ENCODE results near the gene ZNF394. TPM values are rescaled to one million over a fixed set of nuclear protein-coding genes. Genes with fewer than 3 reads are reported as not detected.

ZNF394 gene
- polyA plus RNA-seq, 1 of the 3 experiments (the other 2 are of a cell fraction) = 19.8 TPM

DNA sequence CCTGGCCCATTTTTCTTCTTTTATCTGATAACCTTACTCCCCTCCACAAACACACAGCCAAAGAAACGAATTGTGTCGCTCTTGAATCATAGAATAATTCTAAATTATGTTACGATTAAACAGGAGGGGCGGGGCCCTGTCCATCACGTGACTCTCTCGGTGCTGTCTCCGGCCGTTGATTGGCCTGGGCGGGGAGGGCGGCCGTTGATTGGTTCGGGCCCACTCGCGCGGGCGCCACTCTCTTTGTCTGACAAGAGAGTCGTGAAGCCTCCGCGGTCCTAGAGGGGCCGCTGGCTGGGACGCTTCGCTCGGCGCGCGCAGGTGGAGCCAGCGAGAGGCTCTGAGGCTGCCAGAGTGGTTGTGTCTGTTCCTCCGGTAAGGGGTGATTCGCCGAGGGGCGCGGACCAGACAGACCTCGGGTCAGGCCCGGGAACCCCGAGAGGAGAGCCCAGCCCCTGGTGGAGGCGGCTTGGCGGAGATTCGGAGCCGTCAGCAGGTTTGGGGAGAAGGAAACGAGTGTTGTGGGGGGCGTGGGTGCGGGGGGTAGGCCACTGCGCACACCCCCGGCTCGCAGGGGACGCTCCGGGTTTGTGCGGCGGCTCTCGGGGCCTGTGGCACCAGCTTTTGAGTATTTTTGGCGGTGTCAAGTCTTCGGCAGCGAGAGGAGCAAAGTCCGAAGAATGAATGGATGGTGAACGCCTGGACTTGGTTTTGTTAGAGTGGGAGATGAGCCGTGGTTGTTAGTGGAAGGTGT lies 27.3 kb downstream of the ZNF394 start, which contains the start of gene ZNF789 (continued):
- TF ChIP-seq EP300 (IDR thresholded peaks at IDR 0.05; ENCODE audit: borderline replicate concordance in 1 of 2, low read depth in 1 of 2, low read length in 1 of 2) (0 out of 4 replicates have a peak, but pooled peaks of 1 of the 2 experiments have one; percentile 10), RAD21 (IDR thresholded peaks at IDR 0.05; ENCODE audit: low read length) (no peak), FOXJ3 (CRISPR knock-in tag; IDR thresholded peaks at IDR 0.05) (no peak), SMC3 (IDR thresholded peaks at IDR 0.05; ENCODE audit: low read depth, low read length) (no peak), YY1 (IDR thresholded peaks at IDR 0.05; ENCODE audit: low read depth) (no peak; the same call in 1 of the 2 replicates), RXRA (IDR thresholded peaks at IDR 0.05; ENCODE audit: borderline replicate concordance, low read depth) (no peak), NFIC (IDR thresholded peaks at IDR 0.05; ENCODE audit: borderline replicate concordance) (peak; percentile 4; the same call in 1 of the 2 replicates), JUND (IDR thresholded peaks at IDR 0.05) (no peak)
- TF ChIP-seq, protein P1, sequence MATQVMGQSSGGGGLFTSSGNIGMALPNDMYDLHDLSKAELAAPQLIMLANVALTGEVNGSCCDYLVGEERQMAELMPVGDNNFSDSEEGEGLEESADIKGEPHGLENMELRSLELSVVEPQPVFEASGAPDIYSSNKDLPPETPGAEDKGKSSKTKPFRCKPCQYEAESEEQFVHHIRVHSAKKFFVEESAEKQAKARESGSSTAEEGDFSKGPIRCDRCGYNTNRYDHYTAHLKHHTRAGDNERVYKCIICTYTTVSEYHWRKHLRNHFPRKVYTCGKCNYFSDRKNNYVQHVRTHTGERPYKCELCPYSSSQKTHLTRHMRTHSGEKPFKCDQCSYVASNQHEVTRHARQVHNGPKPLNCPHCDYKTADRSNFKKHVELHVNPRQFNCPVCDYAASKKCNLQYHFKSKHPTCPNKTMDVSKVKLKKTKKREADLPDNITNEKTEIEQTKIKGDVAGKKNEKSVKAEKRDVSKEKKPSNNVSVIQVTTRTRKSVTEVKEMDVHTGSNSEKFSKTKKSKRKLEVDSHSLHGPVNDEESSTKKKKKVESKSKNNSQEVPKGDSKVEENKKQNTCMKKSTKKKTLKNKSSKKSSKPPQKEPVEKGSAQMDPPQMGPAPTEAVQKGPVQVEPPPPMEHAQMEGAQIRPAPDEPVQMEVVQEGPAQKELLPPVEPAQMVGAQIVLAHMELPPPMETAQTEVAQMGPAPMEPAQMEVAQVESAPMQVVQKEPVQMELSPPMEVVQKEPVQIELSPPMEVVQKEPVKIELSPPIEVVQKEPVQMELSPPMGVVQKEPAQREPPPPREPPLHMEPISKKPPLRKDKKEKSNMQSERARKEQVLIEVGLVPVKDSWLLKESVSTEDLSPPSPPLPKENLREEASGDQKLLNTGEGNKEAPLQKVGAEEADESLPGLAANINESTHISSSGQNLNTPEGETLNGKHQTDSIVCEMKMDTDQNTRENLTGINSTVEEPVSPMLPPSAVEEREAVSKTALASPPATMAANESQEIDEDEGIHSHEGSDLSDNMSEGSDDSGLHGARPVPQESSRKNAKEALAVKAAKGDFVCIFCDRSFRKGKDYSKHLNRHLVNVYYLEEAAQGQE (IDR thresholded peaks at IDR 0.05; ENCODE audit: low read depth, low read length) = no peak

DNA sequence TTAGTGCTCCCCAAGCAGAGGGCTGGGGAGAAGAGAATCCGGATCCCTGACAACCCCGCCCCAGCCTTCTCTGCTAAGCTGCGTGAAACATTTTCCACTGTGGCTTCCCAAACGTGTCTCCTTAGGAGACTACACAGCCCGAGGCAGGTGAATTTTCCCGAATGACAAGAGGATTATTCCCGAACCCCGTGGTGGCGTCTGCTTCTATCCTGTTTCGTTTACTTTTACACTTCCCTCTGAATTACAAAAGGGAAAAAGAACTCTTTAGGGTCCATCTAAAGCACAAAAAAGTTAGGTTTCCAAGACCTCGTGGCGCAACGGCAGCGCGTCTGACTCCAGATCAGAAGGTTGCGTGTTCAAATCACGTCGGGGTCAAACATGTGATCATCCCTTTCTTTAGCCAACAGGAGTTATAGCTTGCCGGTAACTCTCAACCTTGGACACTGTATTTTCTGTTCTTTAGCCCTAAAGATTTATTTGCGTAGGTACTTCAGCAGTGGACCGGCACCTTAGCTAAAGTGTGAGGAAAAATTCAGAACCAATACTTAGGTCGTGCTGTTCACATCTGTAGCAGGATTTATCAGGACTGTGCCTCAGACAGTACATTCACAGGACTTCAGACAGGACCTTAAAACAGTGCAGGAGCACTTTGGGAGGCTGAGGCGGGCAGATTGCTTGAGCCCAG lies 30.6 kb downstream of the ZNF394 start:
- no peak for DNase-seq
- peak overlapping the region; percentile 60; the same call in 1 of the 2 replicates for H2AFZ ChIP-seq (ENCODE audit: low read depth)
- no peaks in the 10 kb centered on the region for H3K9me3 ChIP-seq
- no peak overlapping the region for H3K4me3 ChIP-seq (ENCODE audit: low read depth in 2 of 2, low read length in 1 of 2)
- H3F3A ChIP-seq (replicated peaks; ENCODE audit: insufficient read depth) = peaks cover 16% of the 10 kb centered on the region
- ChIA-PET CTCF (no interaction called here), POLR2A (no interaction called here)
- H3K4me1 ChIP-seq (ENCODE audit: control insufficient read depth in 1 of 2, insufficient read depth in 2 of 2, low read depth in 1 of 2, low read length in 1 of 2) = peaks cover 11 to 12% of the 10 kb centered on the region in 2 experiments; a peak in 3 of 4 replicates
- no peaks in the 10 kb centered on the region for H3K36me3 ChIP-seq (replicated peaks in 1 of 2; ENCODE audit: control insufficient read depth in 1 of 2, insufficient read depth in 2 of 2, low read length in 1 of 2)
- TF ChIP-seq TEAD4 (IDR thresholded peaks at IDR 0.05; ENCODE audit: borderline replicate concordance, insufficient read depth) = no peak
- TF ChIP-seq EP300 (IDR thresholded peaks at IDR 0.05; ENCODE audit: borderline replicate concordance in 1 of 2, low read depth in 1 of 2, low read length in 1 of 2) = no peak
- TF ChIP-seq, protein P2, sequence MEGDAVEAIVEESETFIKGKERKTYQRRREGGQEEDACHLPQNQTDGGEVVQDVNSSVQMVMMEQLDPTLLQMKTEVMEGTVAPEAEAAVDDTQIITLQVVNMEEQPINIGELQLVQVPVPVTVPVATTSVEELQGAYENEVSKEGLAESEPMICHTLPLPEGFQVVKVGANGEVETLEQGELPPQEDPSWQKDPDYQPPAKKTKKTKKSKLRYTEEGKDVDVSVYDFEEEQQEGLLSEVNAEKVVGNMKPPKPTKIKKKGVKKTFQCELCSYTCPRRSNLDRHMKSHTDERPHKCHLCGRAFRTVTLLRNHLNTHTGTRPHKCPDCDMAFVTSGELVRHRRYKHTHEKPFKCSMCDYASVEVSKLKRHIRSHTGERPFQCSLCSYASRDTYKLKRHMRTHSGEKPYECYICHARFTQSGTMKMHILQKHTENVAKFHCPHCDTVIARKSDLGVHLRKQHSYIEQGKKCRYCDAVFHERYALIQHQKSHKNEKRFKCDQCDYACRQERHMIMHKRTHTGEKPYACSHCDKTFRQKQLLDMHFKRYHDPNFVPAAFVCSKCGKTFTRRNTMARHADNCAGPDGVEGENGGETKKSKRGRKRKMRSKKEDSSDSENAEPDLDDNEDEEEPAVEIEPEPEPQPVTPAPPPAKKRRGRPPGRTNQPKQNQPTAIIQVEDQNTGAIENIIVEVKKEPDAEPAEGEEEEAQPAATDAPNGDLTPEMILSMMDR (IDR thresholded peaks at IDR 0.05) = no peak
- no peak for TF ChIP-seq RFX5 (IDR thresholded peaks at IDR 0.05; ENCODE audit: low read length)
- no peak for TF ChIP-seq MXI1 (IDR thresholded peaks at IDR 0.05; ENCODE audit: low read depth, low read length)
- TF ChIP-seq POLR2AphosphoS5 (IDR thresholded peaks at IDR 0.05; ENCODE audit: low read depth, low read length) = no peak
- TF ChIP-seq GABPA (IDR thresholded peaks at IDR 0.05; ENCODE audit: low read depth) = no peak
- no peak for TF ChIP-seq FOXJ3 (CRISPR knock-in tag; IDR thresholded peaks at IDR 0.05)
- TF ChIP-seq, protein P3, sequence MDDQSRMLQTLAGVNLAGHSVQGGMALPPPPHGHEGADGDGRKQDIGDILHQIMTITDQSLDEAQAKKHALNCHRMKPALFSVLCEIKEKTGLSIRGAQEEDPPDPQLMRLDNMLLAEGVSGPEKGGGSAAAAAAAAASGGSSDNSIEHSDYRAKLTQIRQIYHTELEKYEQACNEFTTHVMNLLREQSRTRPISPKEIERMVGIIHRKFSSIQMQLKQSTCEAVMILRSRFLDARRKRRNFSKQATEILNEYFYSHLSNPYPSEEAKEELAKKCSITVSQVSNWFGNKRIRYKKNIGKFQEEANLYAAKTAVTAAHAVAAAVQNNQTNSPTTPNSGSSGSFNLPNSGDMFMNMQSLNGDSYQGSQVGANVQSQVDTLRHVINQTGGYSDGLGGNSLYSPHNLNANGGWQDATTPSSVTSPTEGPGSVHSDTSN (IDR thresholded peaks at IDR 0.05) = no peak
- TF ChIP-seq, protein P4, sequence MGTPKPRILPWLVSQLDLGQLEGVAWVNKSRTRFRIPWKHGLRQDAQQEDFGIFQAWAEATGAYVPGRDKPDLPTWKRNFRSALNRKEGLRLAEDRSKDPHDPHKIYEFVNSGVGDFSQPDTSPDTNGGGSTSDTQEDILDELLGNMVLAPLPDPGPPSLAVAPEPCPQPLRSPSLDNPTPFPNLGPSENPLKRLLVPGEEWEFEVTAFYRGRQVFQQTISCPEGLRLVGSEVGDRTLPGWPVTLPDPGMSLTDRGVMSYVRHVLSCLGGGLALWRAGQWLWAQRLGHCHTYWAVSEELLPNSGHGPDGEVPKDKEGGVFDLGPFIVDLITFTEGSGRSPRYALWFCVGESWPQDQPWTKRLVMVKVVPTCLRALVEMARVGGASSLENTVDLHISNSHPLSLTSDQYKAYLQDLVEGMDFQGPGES (IDR thresholded peaks at IDR 0.05; ENCODE audit: low read depth, low read length) = no peak
- TF ChIP-seq RAD21 (IDR thresholded peaks at IDR 0.05; ENCODE audit: low read length) = no peak
- no peak for TF ChIP-seq JUND (IDR thresholded peaks at IDR 0.05)
- TF ChIP-seq SMC3 (IDR thresholded peaks at IDR 0.05; ENCODE audit: low read depth, low read length) = no peak
- no peak for TF ChIP-seq SIN3A (IDR thresholded peaks at IDR 0.05; ENCODE audit: borderline replicate concordance, low read depth, low read length)
- TF ChIP-seq TAF1 (IDR thresholded peaks at IDR 0.05; ENCODE audit: borderline replicate concordance, low read depth, low read length) = no peak
- TF ChIP-seq NRF1 (IDR thresholded peaks at IDR 0.05; ENCODE audit: low read depth, low read length) = no peak
- TF ChIP-seq RCOR1 (IDR thresholded peaks at IDR 0.05; ENCODE audit: low read length) = no peak
- TF ChIP-seq RXRA (IDR thresholded peaks at IDR 0.05; ENCODE audit: borderline replicate concordance, low read depth) = no peak
- no peak for TF ChIP-seq NFIC (IDR thresholded peaks at IDR 0.05; ENCODE audit: borderline replicate concordance)
- peaks cover 38% of the 10 kb centered on the region for H3K79me2 ChIP-seq (ENCODE audit: insufficient read depth)
- H3K27me3 ChIP-seq (ENCODE audit: insufficient read depth) = no peaks in the 10 kb centered on the region
- H3K9me2 ChIP-seq = no peaks in the 10 kb centered on the region
- no peak overlapping the region for H3K27ac ChIP-seq (ENCODE audit: low read depth in 2 of 2, low read length in 1 of 2)
- no peaks in the 10 kb centered on the region for H4K20me1 ChIP-seq (ENCODE audit: insufficient read depth)
- 67% methylated on average over 23 of the region's 23 CpGs for WGBS (ENCODE audit: low lambda C conversion rate)
- H3K4me2 ChIP-seq = no peak overlapping the region
- H3K9ac ChIP-seq = no peak overlapping the region
